HG03097 (cell line): Measurements from ENCODE around the gene ARRDC5.
"Not testable (repeated sequence)": the region's sequence is repeated elsewhere in the genome, so short reads cannot be mapped to it uniquely, and the experiment has no call there.

Experiments
- ATAC-seq: cut with Tn5 transposase; IDR thresholded peaks from one replicate; pipeline ENCODE4 v1.9.1; 2021; ENCODE audit not compliant: unreplicated experiment, low FRiP score

Gene ARRDC5

GRCh38 chr19:4871711-4872110, 31.0 kb downstream of the ARRDC5 start:
- ATAC-seq, result no peak

- ATAC-seq, result no peak
Measured at GRCh38 chr19:4870025-4870700, 32.5 kb downstream of the ARRDC5 start.

GRCh38 chr19:4868286-4868834, 34.3 kb downstream of the ARRDC5 start:
- no peak for ATAC-seq

- peak; percentile 67 for ATAC-seq
Measured at GRCh38 chr19:4867534-4868285, 35.0 kb downstream of the ARRDC5 start, which contains the start of gene PLIN3. Gene PLIN3, minus strand, starts transcription at chr19:4867667. Its CDS starts 6,273 bp downstream, at chr19:4861394.

GRCh38 chr19:4866595-4867424, 35.9 kb downstream of the ARRDC5 start:
- peak; percentile 9 for ATAC-seq

GRCh38 chr19:4861147-4861546, 41.5 kb downstream of the ARRDC5 start:
- no peak for ATAC-seq

- no peak for ATAC-seq
Measured at GRCh38 chr19:4859697-4860096, 43.0 kb downstream of the ARRDC5 start.

- not testable (repeated sequence) for ATAC-seq
Measured at GRCh38 chr19:4856468-4856867, 46.2 kb downstream of the ARRDC5 start.

GRCh38 chr19:4853506-4853905, 49.2 kb downstream of the ARRDC5 start:
- not testable (repeated sequence) for ATAC-seq

- no peak for ATAC-seq
Measured at GRCh38 chr19:4852484-4852883, 50.2 kb downstream of the ARRDC5 start.

- no peak for ATAC-seq
Measured at GRCh38 chr19:4851551-4852290, 51.0 kb downstream of the ARRDC5 start.

GRCh38 chr19:4849019-4849418, 53.7 kb downstream of the ARRDC5 start:
- ATAC-seq, result no peak

- no peak for ATAC-seq
Measured at GRCh38 chr19:4847190-4847973, 55.3 kb downstream of the ARRDC5 start.

GRCh38 chr19:4845975-4846374, 56.7 kb downstream of the ARRDC5 start:
- not testable (repeated sequence) for ATAC-seq

- ATAC-seq, result no peak
Measured at GRCh38 chr19:4844348-4845179, 58.1 kb downstream of the ARRDC5 start.

- no peak for ATAC-seq
Measured at GRCh38 chr19:4843647-4843965, 59.1 kb downstream of the ARRDC5 start.
